Ovary (tissue), 9 donors: ENCODE measurements around the gene SV2B. TPM values are rescaled to one million over a fixed set of nuclear protein-coding genes. Genes with fewer than 3 reads are reported as not detected.

Source experiments
- DNase-seq, 5 donors: peaks; one replicate each; pipeline ENCODE4 v3.0.0-alpha.2; 2019 to 2020
- H3K27ac ChIP-seq, 2 donors: fragments of 200-600 bp; one replicate each; pipeline versions ENCODE4 v1.5.1 to v1.8.0; 2019 to 2022
- H3K27me3 ChIP-seq: fragments of 200-600 bp; one replicate; pipeline ENCODE4 v1.8.0; 2022
- H3K36me3 ChIP-seq: fragments of 200-600 bp; sonication (generic); one replicate; pipeline ENCODE4 v1.5.1; 2019
- H3K4me1 ChIP-seq: one replicate; pipeline ENCODE4 v1.8.1; 2013; ENCODE audit warnings: mild to moderate bottlenecking, moderate library complexity; ENCODE audit not compliant: insufficient read depth
- H3K4me3 ChIP-seq: fragments of 200-600 bp; sonication (generic); one replicate; pipeline ENCODE4 v1.5.1; 2017
- H3K9me3 ChIP-seq, 2 donors: fragments of 200-600 bp in 1 of 2; sonication (generic) in 1 of 2; one replicate each; pipeline versions ENCODE4 v1.5.1 to v1.8.1; 2013 to 2019; ENCODE audit warnings: mild to moderate bottlenecking in 1 of 2, moderate library complexity in 1 of 2
- EP300 ChIP-seq: sonication (generic); formaldehyde crosslinking; IDR thresholded peaks from one replicate; pipeline ENCODE4 v1.6.1; 2017; ENCODE audit warnings: antibody characterized with exemption
- POLR2A ChIP-seq: fragments of 450-650 bp; IDR thresholded peaks from one replicate; pipeline ENCODE4 v1.6.1; 2017; ENCODE audit warnings: antibody characterized with exemption, mild to moderate bottlenecking, moderate library complexity
- WGBS, 3 donors: extraction: QIAGEN DNeasy Blood & Tissue Kit in 1 of 3; methylation state at CpG; one replicate each; pipeline versions ENCODE4 v1.1.5 to v1.1.7; 2013 to 2017; 5-methylcytosine and 5-hydroxymethylcytosine counted together
- intact Hi-C, 4 donors: fragments of 100-400 bp; cut with DNase I; formaldehyde crosslinking; loops; one replicate each; pipeline versions ENCODE4 v1.11.0 to v1.15.1; 2022 to 2023
- polyA plus RNA-seq, 2 donors: library from polyadenylated mRNA; stranded (reverse); fragments of 200-250 nt in 1 of 2; fragments of 350-450 nt in 1 of 2; fragmentation: Illumina TruSeq in 1 of 2; extraction: RNeasy Lipid Tissue Mini Kit (QIAGEN cat#74804) in 1 of 2; gene quantifications; one replicate each; pipeline ENCODE4 v1.2.3, GENCODE V29; 2013 to 2014
- total RNA-seq, 7 donors: library from RNA; depleted of rRNA in 2 of 7; stranded (reverse); fragments of >200 nt in 2 of 7; fragmentation: NEBNext Ultra II Directional in 3 of 7; extraction: Animal tissue kit (Norgen Biotek cat#: 25700) in 3 of 7; gene quantifications; one replicate each; pipeline versions ENCODE4 v1.1.0 to v1.2.4, GENCODE V29; 2016 to 2023
- TF ChIP-seq, protein P1 (sequence below), 3 donors: fragments of 450-650 bp in 2 of 3; fragments of 200-600 bp in 1 of 3; IDR thresholded peaks; one replicate each; pipeline versions ENCODE4 v1.5.1 to v1.8.0; 2016 to 2022; ENCODE audit warnings: antibody characterized with exemption in 3 of 3, mild to moderate bottlenecking in 1 of 3
- donor health status: DM: no; HTN: no; CAD: no; lungs with moderate emphysema.
- donor health status: DM: no; HTN: no; CAD: no.
- donor health status: Bipolar disorder and iron deficiency.
- donor health status: DM: yes; HTN: yes; CAD: no.
- donor health status: DM: no; HTN: no; CAD: no.
- donor health status: DM: yes; HTN: yes; CAD: no.

SV2B gene
- total and polyA plus RNA-seq, 9 donors, result 0.10 to 1.3 (median 0.22) TPM; not detected in 1

DNA sequence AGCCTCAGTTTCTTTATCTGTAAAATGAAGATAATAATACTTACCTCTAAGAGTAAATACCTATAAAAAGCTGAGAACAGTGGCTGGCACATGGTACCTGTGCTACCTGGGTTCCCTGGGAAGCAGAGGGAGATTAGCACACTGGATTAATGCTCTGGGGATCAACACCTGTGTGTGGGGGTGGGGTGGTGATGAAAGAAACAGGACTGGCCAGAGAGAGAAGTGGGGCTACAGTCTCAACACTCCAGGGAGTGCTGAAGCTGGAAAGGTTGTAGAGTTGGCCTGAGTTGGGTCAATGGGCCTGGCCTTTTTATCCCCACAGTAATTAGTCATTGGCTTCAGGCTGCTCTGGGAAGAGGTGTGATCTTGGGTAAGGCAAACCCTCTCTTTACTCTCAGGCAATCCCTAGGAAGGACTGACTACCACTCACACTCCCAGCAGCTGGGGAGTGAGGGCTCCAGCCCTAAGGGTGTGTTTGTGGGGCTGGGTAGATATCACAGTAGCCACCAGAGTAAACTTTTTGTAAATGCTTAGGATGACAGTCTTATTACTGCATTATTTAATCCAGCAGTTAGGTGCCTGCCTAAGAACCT lies 102.5 kb downstream of the SV2B start:
- H3K9me3 ChIP-seq, result no peaks in the 10 kb centered on the region
- TF ChIP-seq EP300 (no peak), POLR2A (no peak)
- TF ChIP-seq, protein P1, sequence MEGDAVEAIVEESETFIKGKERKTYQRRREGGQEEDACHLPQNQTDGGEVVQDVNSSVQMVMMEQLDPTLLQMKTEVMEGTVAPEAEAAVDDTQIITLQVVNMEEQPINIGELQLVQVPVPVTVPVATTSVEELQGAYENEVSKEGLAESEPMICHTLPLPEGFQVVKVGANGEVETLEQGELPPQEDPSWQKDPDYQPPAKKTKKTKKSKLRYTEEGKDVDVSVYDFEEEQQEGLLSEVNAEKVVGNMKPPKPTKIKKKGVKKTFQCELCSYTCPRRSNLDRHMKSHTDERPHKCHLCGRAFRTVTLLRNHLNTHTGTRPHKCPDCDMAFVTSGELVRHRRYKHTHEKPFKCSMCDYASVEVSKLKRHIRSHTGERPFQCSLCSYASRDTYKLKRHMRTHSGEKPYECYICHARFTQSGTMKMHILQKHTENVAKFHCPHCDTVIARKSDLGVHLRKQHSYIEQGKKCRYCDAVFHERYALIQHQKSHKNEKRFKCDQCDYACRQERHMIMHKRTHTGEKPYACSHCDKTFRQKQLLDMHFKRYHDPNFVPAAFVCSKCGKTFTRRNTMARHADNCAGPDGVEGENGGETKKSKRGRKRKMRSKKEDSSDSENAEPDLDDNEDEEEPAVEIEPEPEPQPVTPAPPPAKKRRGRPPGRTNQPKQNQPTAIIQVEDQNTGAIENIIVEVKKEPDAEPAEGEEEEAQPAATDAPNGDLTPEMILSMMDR (IDR thresholded peaks at IDR 0.05), result no peak
- no peak for DNase-seq
- intact Hi-C loops, result no loop called here
- H3K4me1 ChIP-seq, result no peaks in the 10 kb centered on the region
- H3K4me3 ChIP-seq, result no peak overlapping the region
- no peak overlapping the region for H3K27ac ChIP-seq
- no peaks in the 10 kb centered on the region for H3K36me3 ChIP-seq
- H3K27me3 ChIP-seq, result no peaks in the 10 kb centered on the region

DNA sequence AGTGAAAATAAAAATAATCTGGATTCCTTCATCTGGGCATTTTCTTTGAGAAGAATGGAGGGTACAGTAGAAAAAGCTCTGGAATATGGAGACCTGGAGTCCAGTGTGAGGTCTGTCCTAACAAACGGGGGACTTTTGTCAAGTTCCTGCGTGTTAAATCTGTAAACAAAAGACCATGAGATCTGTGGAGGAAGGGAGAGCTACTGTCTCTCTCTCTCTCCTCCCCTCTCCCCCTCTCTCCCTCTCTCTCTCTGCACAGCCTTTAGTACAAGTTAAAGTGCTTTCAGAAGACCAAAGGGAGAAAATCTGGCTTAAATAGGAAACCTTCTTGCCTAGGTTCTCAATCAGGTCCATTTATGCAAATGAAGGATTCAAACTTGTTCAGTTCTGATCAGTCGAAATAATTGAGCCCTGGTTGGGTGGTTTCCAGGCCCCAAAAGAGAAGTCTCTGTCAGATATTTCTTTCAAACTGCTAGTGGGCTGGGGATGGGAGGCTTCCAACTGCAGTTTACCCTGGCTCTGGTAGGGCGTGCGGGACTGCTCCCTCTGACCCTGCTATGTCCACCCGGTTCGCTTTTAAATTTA lies 103.7 kb downstream of the SV2B start:
- no peak for TF ChIP-seq EP300
- intact Hi-C loops, result no loop called here
- Histone ChIP-seq H3K27me3 (no peaks in the 10 kb centered on the region), H3K4me1 (no peaks in the 10 kb centered on the region), H3K9me3 (no peaks in the 10 kb centered on the region), H3K36me3 (no peaks in the 10 kb centered on the region), H3K4me3 (no peak overlapping the region), H3K27ac (no peak overlapping the region)
- 40 to 50% (median 43%) methylated on average over 7 of the region's 7 CpGs for WGBS, 3 donors
- no peak for DNase-seq

DNA sequence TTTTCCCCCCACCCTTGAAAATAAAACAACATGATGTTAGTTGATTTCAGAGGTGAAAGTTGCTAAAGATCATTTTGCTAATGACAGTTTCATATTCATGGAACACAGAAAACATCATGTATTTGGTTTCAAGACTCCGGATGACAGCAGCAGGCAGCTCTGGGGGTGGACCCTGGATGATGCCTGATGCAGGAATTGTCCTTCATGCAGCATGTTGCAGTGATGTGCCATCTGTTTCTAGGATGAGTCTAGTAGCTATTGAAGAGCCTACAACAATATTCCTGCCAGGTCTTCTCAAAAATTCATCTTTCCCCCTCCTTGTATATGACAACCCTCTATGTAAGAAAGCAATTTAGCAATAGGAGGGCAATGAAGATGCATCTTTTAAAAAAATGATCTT lies 108.3 kb downstream of the SV2B start:
- Histone ChIP-seq H3K4me3 (no peak overlapping the region), H3K4me1 (no peaks in the 10 kb centered on the region), H3K27ac (no peak overlapping the region), H3K27me3 (no peaks in the 10 kb centered on the region), H3K36me3 (no peaks in the 10 kb centered on the region), H3K9me3 (no peaks in the 10 kb centered on the region)
- intact Hi-C loops, result no loop called here
- no peak for DNase-seq
- 43 to 52% (median 48%) methylated on average over 1 of the region's 1 CpG for WGBS, 3 donors
- TF ChIP-seq EP300 (no peak), POLR2A (no peak)

DNA sequence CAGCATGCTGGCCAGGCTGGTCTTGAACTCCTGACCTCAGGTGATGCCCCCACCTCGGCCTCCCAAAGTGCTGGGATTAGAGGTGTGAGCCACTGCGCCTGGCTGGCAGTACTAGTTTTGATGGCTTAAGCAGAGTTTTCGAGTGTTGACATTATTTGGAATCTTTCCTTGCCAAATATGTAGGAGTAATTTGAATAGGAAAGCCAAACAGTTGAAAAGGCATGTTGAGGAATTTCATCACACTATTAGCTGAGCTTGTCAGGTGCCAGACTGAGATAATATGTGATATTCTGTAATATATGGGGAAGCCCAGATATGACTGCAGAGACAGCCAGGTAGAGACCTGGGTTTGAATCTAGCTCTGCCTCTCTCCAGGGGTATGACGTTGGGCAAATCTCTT lies 109.3 kb downstream of the SV2B start:
- no peak overlapping the region for H3K27ac ChIP-seq
- H3K36me3 ChIP-seq, result no peaks in the 10 kb centered on the region
- no peaks in the 10 kb centered on the region for H3K27me3 ChIP-seq
- H3K4me1 ChIP-seq, result no peaks in the 10 kb centered on the region
- DNase-seq, result no peak
- WGBS, 3 donors, result 4 to 7% (median 5%) methylated on average over 4 of the region's 4 CpGs
- H3K4me3 ChIP-seq, result no peak overlapping the region
- intact Hi-C loops, result no loop called here
- TF ChIP-seq, protein P1 (IDR thresholded peaks at IDR 0.05), result no peak
- no peak for TF ChIP-seq EP300
- no peak for TF ChIP-seq POLR2A
- H3K9me3 ChIP-seq, result no peaks in the 10 kb centered on the region

DNA sequence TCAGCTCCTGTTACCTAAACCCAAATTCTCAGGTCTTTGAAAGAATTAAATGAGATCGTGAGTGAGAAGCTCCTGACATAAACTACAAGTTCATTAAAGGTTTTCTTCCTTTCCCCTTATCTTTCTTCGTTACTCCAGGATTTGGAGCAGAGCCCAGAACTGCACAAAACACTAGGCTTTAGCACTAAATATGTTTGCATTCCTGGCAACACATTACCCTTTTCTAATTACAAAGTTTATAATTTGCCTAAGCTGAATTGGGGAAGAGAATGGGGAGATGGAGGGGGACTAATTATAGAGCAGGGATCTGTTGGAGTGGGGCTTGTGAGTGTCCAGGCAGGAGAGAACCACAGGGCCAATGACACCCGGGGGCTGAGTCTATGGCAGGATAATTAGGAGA lies 109.7 kb downstream of the SV2B start:
- no peaks in the 10 kb centered on the region for H3K27me3 ChIP-seq
- H3K27ac ChIP-seq, result no peak overlapping the region
- no peaks in the 10 kb centered on the region for H3K9me3 ChIP-seq
- TF ChIP-seq EP300, result no peak
- TF ChIP-seq, protein P1 (IDR thresholded peaks at IDR 0.05), result no peak
- no peak for TF ChIP-seq POLR2A
- H3K4me3 ChIP-seq, result no peak overlapping the region
- intact Hi-C loops, result no loop called here
- H3K36me3 ChIP-seq, result no peaks in the 10 kb centered on the region
- H3K4me1 ChIP-seq, result no peaks in the 10 kb centered on the region
- DNase-seq, result no peak
- 3 to 16% (median 6%) methylated on average over 3 of the region's 3 CpGs for WGBS, 3 donors
